Measurements from ENCODE around the gene RALGPS1.

- TF ChIP-seq CTCF (conservative IDR thresholded peaks at IDR 0.05 in 1 of 2, IDR thresholded peaks at IDR 0.05 in 1 of 2; ENCODE audit: low read depth in 1 of 2, low read length in 2 of 2) (no peak), EZH2 (IDR thresholded peaks at IDR 0.05; ENCODE audit: low read length, missing control alignments) (no peak)
Observed at GRCh38 chr9:127008076-127008475, 93.5 kb downstream of the RALGPS1 start.

All from fibroblast of lung (primary cell).